IPS-18a (cell line): ENCODE results near the gene GLP1R.

Source experiments
- H3K27ac ChIP-seq: one replicate; pipeline ENCODE4 v1.5.1; 2013; ENCODE audit warnings: low read length
- H3K27me3 ChIP-seq: one replicate; pipeline ENCODE4 v1.6.1; 2013; ENCODE audit warnings: mild to moderate bottlenecking, low read length; ENCODE audit not compliant: control insufficient read depth, insufficient read depth
- H3K36me3 ChIP-seq: one replicate; pipeline ENCODE4 v1.6.1; 2013; ENCODE audit warnings: low read depth, low read length; ENCODE audit not compliant: control insufficient read depth
- H3K4me1 ChIP-seq: one replicate; pipeline ENCODE4 v1.6.1; 2013; ENCODE audit warnings: low read depth, low read length; ENCODE audit not compliant: control insufficient read depth
- H3K4me3 ChIP-seq: one replicate; pipeline ENCODE4 v1.5.1; 2013; ENCODE audit warnings: low read length
- H3K9ac ChIP-seq: one replicate; pipeline ENCODE4 v1.6.1; 2013; ENCODE audit warnings: mild to moderate bottlenecking, low read length, moderate library complexity
- H3K9me3 ChIP-seq: one replicate; pipeline ENCODE4 v1.6.1; 2013; ENCODE audit warnings: low read depth, low read length; ENCODE audit not compliant: control insufficient read depth

Gene GLP1R

DNA sequence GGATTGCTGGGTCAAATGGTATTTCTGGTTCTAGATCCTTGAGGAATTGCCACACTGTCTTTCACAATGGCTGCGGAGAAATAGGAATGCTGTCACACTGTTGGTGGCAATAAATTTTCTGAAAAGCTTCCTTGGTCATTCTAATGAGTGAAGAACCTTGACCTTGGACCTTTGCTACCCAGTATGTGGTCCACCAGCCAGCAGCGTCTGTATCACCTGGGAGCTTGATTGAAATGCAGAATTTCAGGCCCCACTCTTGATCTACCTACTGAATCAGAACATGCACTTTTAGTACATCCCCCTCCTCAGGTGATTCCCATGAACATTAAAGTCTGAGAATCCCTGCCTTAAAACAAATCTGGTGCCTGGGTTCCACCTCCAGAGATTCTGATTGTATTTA, 27.5 kb upstream of the GLP1R start:
- Histone ChIP-seq H3K4me1 (peaks cover 9% of the 10 kb centered on the region), H3K4me3 (no peak overlapping the region), H3K9me3 (no peaks in the 10 kb centered on the region), H3K27ac (no peak overlapping the region), H3K9ac (no peak overlapping the region), H3K27me3 (no peaks in the 10 kb centered on the region), H3K36me3 (no peaks in the 10 kb centered on the region)

DNA sequence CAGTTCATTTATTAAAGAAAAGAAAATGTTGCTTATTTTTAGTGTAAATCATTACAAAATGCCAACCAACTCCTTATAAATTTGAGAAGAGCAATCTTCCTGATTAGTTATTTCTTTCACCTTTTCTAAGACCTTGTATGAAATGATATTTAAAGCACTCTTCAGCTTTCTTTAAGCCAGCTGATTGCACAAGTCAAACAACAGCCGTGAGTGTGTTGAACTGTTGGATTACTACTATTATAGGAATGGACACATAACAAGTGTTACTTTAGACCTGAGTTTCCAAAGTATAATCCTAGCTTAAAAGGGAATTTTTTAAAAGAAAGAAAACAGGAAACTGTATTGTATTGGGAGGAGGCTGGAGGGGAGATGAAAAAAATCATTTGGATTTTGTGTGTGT, 26.8 kb upstream of the GLP1R start:
- H3K4me3 ChIP-seq, result no peak overlapping the region
- H3K27ac ChIP-seq, result no peak overlapping the region
- no peaks in the 10 kb centered on the region for H3K9me3 ChIP-seq
- peaks cover 16% of the 10 kb centered on the region for H3K4me1 ChIP-seq
- no peak overlapping the region for H3K9ac ChIP-seq
- H3K36me3 ChIP-seq, result no peaks in the 10 kb centered on the region
- H3K27me3 ChIP-seq, result no peaks in the 10 kb centered on the region

DNA sequence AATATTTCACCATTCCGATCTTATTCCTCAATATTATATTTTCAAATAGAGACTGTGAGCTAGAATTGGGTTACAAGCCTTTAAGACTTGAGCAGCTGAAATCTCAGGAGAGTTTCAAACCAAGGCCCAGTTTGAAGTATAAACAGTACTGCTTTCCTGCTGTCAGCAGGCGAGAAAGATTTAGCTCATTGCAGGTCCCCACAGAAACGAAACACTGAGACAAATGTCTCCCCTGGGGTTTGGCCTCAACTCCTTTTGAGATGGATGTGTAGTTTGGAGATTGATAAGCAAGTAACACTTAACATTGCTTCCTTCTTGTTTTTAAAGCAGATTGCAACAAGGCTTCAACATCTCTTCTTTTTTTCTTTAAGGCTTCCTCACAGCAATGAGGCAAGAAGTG, 22.4 kb upstream of the GLP1R start:
- Histone ChIP-seq H3K9ac (no peak overlapping the region), H3K27me3 (no peaks in the 10 kb centered on the region), H3K4me1 (peaks cover 13% of the 10 kb centered on the region), H3K36me3 (no peaks in the 10 kb centered on the region), H3K4me3 (no peak overlapping the region), H3K9me3 (no peaks in the 10 kb centered on the region), H3K27ac (no peak overlapping the region)

DNA sequence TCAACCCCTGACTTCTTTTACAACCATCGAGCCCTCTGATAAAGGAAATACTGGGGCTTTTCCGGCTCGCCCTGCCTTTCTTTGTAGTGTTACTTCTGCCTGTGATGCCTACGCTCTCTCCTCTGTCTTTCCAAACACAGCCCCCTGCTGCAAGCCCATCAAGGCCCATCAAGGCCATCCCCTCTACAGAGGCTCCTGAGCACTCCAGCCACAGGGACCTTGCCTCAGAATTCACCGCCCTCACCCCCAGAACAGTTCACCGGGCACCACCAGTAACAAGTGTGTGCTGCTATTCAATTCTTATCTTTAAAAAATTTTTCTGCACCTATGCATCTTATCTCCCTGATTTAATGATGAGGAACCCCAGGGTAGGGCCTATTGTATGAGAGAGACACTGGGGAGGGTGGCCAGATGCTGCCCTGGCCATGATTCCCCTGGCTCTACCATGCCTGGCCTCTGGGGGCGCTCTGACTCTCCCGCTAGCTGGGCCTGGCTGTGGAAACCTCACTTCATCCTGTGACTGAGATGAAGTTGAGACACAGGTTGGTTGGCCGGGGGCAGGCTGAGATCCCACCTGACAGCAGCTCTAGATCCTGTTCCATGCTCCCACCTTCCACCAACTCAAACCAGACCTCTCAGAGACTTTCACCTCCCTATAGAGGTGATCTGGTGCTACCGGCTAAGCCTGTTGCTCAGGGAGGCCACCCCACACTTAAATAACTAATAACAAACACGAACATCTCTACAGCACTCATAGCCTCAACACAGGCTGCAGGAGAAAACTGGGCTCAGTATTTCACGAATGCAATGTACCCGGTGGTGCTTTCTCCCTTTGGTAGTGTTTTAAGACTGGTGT, 19.2 kb upstream of the GLP1R start:
- Histone ChIP-seq H3K27ac (no peak overlapping the region), H3K9me3 (no peaks in the 10 kb centered on the region), H3K4me3 (no peak overlapping the region), H3K36me3 (no peaks in the 10 kb centered on the region), H3K27me3 (no peaks in the 10 kb centered on the region), H3K9ac (no peak overlapping the region), H3K4me1 (peaks cover 9% of the 10 kb centered on the region)

DNA sequence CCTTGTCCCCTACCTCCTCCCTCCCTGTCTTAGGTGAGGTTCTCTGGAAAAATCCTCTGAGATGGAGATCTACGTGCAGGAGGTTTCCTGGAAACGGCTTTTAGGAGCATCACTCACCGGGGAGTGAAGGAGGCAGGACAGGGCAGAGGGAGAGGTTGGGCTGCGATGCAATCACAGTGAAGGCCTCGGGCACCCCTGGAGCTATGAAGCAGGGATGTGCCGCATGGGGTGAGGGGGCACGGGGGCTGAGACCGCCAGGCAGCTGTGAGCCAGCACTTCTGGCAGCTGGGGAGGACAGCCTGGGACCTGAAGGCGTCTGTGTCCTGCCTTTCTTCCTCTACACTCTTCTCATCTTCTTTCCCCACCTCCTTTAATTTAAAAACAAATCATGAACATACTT, 12.9 kb upstream of the GLP1R start:
- H3K36me3 ChIP-seq, result no peaks in the 10 kb centered on the region
- no peak overlapping the region for H3K4me3 ChIP-seq

DNA sequence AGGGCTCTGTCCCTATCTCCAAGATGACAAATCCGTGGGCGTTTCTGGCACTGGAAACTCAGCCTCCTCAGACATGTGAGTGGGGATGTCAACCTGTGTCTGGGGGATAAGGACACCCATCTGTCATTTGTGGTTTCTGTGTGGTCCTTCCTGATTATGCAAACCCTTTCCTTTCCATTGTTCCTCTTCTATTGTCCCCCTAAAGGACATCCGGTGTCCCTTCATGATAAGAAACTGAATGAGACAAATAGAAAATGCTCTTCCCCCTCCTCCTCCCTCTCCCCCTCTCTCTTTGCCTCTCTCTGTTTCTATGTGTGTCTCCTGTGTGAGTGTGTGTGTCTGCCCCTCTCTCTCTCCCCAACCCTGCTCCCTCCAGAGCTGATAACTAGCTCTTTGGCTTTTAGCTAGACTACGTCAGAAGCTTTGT, 11.5 kb upstream of the GLP1R start:
- Histone ChIP-seq H3K9me3 (no peaks in the 10 kb centered on the region), H3K36me3 (no peaks in the 10 kb centered on the region), H3K4me3 (no peak overlapping the region), H3K9ac (no peak overlapping the region), H3K27ac (no peak overlapping the region), H3K27me3 (peaks cover 9% of the 10 kb centered on the region), H3K4me1 (no peaks in the 10 kb centered on the region)

More for the DNA sequence above, 12.9 kb upstream of the GLP1R start:
- H3K9ac ChIP-seq, result no peak overlapping the region
- no peaks in the 10 kb centered on the region for H3K9me3 ChIP-seq
- no peak overlapping the region for H3K27ac ChIP-seq
- H3K27me3 ChIP-seq, result peaks cover 9% of the 10 kb centered on the region
- no peaks in the 10 kb centered on the region for H3K4me1 ChIP-seq

DNA sequence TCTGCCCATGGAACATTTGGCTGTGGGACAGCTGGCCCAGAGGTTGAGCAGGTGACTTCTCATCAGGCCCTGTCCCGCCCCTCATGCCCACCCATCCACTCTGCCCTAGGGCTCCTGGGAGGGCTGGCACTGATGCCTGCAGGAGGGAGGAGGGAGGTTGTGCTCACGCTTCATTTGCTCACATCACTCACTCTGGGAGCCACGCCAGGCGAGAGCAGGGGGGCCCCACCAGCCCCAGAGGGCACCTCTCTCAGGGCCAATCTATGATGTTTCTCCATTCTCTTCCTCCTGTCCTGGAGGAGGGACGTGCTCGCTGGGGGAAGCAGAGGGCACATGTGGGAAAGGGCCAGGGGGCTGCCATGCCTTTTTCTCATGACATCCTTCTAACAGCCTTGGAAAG, 10.9 kb upstream of the GLP1R start:
- H3K27me3 ChIP-seq, result peaks cover 9% of the 10 kb centered on the region
- no peaks in the 10 kb centered on the region for H3K4me1 ChIP-seq
- H3K9me3 ChIP-seq, result no peaks in the 10 kb centered on the region
- H3K4me3 ChIP-seq, result no peak overlapping the region
- no peak overlapping the region for H3K9ac ChIP-seq
- H3K36me3 ChIP-seq, result no peaks in the 10 kb centered on the region
- no peak overlapping the region for H3K27ac ChIP-seq

DNA sequence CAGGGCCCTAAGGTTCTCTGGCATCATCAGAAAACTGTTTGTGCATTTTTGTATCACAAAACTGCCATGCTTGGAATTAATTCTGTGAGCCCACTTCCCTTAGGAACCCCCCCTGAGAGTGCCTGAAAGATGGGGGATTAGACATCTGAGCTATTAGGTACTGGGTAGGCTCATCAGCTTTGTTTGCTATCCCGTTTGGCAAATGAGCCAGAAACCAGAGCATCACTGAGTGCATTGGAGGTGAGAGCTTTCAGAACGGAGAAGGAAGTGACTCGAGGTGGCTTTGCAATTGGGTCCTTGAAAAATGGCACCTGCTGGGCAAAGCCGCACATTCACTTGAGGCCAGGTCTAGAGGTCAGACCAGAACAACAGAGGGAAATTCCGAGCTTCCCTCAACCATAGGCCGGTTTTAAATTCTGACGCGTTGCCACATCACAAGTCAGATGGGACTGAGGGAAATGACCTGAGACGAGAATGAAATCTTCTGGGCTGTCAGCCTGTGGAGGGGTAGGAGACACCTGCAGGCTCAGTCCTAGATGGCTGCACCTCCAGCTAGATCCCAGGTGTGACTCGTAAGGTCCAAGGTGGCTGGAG, 8.4 kb upstream of the GLP1R start:
- H3K27me3 ChIP-seq, result peaks cover 9% of the 10 kb centered on the region
- no peaks in the 10 kb centered on the region for H3K9me3 ChIP-seq
- no peak overlapping the region for H3K4me3 ChIP-seq
- H3K27ac ChIP-seq, result no peak overlapping the region
- no peaks in the 10 kb centered on the region for H3K4me1 ChIP-seq
- H3K9ac ChIP-seq, result no peak overlapping the region
- no peaks in the 10 kb centered on the region for H3K36me3 ChIP-seq

DNA sequence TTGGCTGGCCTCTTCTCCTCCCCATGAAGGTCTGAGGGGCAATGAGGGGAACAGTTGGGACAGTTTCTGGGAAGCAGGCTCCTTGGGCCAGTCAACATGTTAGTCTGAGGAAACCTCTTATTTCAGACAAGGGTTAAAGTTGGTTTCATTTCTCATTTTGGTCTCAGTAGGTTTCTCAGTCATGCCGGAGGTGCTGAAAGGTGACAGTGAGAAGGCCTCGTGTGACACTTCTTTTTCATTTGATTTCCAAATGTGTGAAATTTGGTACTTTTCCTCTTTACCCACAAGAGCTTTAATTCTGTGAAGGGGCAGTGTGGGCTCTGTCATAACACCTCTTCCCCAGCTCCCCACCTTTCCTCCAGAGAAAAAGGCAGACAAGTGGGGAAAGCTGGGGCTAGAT, 7.5 kb upstream of the GLP1R start:
- Histone ChIP-seq H3K9me3 (no peaks in the 10 kb centered on the region), H3K4me1 (no peaks in the 10 kb centered on the region), H3K36me3 (no peaks in the 10 kb centered on the region), H3K27me3 (peaks cover 9% of the 10 kb centered on the region), H3K9ac (no peak overlapping the region), H3K4me3 (no peak overlapping the region), H3K27ac (no peak overlapping the region)

DNA sequence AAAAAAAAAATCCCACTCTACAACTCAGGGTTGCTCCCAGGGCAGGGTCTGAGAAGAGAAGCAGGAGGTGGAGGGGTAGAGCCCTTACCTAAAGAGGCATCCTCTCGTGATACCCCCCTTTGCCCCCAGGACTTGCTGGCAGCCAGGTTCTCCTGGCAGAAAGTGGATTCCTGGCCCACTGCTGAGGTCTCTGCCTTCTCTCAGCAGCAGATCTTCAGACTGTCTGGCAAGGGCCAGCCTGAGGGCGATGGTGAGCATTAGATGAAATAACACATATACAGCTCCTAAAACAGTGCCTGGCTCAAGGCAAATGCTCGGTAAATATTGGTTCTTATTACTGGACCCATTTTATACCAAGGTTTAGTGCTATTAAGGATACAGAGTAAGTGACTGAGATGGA, 4.8 kb upstream of the GLP1R start:
- no peaks in the 10 kb centered on the region for H3K36me3 ChIP-seq
- H3K9ac ChIP-seq, result no peak overlapping the region
- H3K27me3 ChIP-seq, result peaks cover 21% of the 10 kb centered on the region
- no peaks in the 10 kb centered on the region for H3K9me3 ChIP-seq
- H3K27ac ChIP-seq, result no peak overlapping the region
- H3K4me3 ChIP-seq, result no peak overlapping the region
- H3K4me1 ChIP-seq, result peaks cover 4% of the 10 kb centered on the region

DNA sequence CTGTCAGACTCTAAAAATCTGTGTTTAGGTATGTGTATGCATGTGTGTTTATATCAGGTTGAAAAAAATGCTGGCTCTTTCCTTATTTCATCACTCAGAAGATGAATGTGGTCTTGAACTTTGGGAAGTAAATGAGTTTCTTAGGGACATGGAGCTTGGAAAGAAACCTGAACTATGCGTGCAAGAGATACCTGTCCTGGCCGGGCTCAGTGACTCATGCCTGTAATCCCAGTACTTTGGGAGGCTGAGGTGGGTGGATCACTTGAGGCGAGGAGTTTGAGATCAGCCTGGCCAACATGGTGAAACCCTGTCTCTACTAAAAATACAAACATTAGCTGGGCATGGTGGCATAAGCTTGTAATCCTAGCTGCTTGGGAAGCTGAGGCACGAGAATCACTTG, 4.4 kb upstream of the GLP1R start:
- Histone ChIP-seq H3K4me1 (peaks cover 4% of the 10 kb centered on the region), H3K9ac (no peak overlapping the region), H3K4me3 (no peak overlapping the region), H3K9me3 (no peaks in the 10 kb centered on the region), H3K27ac (no peak overlapping the region), H3K36me3 (no peaks in the 10 kb centered on the region), H3K27me3 (peaks cover 25% of the 10 kb centered on the region)
